HG02840 (cell line): ENCODE results near the gene SLC22A7.
A peak's percentile ranks its signal among the peaks of the same experiment; 100 is the strongest.
"Not testable (repeated sequence)": the region's sequence is repeated elsewhere in the genome, so short reads cannot be mapped to it uniquely, and the experiment has no call there.

Source experiments
- ATAC-seq: cut with Tn5 transposase; IDR thresholded peaks from one replicate; pipeline ENCODE4 v1.9.1; 2021; ENCODE audit warnings: mild to moderate bottlenecking, moderate library complexity, moderate number of reproducible peaks; ENCODE audit not compliant: unreplicated experiment, low FRiP score

Gene SLC22A7

GRCh38 chr6:43298565-43299337 is 691 bp downstream of the SLC22A7 start:
- ATAC-seq: no peak

- no peak for ATAC-seq
These were observed 1.6 kb downstream of the SLC22A7 start for GRCh38 chr6:43299338-43300293.

GRCh38 chr6:43301081-43301870 is 3.2 kb downstream of the SLC22A7 start:
- no peak for ATAC-seq

GRCh38 chr6:43302126-43302525 is 4.1 kb downstream of the SLC22A7 start:
- ATAC-seq: no peak

- ATAC-seq: not testable (repeated sequence)
These were observed 4.9 kb downstream of the SLC22A7 start for GRCh38 chr6:43303006-43303405.

- ATAC-seq: no peak
These were observed 5.8 kb downstream of the SLC22A7 start for GRCh38 chr6:43303751-43304331.

- no peak for ATAC-seq
These were observed 6.3 kb downstream of the SLC22A7 start for GRCh38 chr6:43304361-43304760.

- no peak for ATAC-seq
These were observed 6.8 kb downstream of the SLC22A7 start for GRCh38 chr6:43304882-43305281.

- ATAC-seq: no peak
These were observed 8.0 kb downstream of the SLC22A7 start for GRCh38 chr6:43306086-43306485.

- no peak for ATAC-seq
These were observed 9.5 kb downstream of the SLC22A7 start for GRCh38 chr6:43307451-43308100.

GRCh38 chr6:43308101-43308989 is 10.3 kb downstream of the SLC22A7 start, which contains the start of gene CRIP3:
Gene CRIP3, minus strand, starts transcription at chr6:43308826. Its CDS starts 34 bp downstream, at chr6:43308792.
- peak; percentile 48 for ATAC-seq

- ATAC-seq: no peak
These were observed 11.0 kb downstream of the SLC22A7 start for GRCh38 chr6:43308990-43309477.

GRCh38 chr6:43310134-43310533 is 12.1 kb downstream of the SLC22A7 start:
- ATAC-seq: no peak

- no peak for ATAC-seq
These were observed 12.6 kb downstream of the SLC22A7 start for GRCh38 chr6:43310624-43311023.

GRCh38 chr6:43311666-43312065 is 13.6 kb downstream of the SLC22A7 start:
- no peak for ATAC-seq

- ATAC-seq: no peak
These were observed 15.8 kb downstream of the SLC22A7 start for GRCh38 chr6:43313813-43314212.

GRCh38 chr6:43318011-43318410 is 20.0 kb downstream of the SLC22A7 start:
- no peak for ATAC-seq

GRCh38 chr6:43325876-43326275 is 27.8 kb downstream of the SLC22A7 start:
- no peak for ATAC-seq
